ENCODE results near the gene RALGAPA2.

RALGAPA2 gene

DNA sequence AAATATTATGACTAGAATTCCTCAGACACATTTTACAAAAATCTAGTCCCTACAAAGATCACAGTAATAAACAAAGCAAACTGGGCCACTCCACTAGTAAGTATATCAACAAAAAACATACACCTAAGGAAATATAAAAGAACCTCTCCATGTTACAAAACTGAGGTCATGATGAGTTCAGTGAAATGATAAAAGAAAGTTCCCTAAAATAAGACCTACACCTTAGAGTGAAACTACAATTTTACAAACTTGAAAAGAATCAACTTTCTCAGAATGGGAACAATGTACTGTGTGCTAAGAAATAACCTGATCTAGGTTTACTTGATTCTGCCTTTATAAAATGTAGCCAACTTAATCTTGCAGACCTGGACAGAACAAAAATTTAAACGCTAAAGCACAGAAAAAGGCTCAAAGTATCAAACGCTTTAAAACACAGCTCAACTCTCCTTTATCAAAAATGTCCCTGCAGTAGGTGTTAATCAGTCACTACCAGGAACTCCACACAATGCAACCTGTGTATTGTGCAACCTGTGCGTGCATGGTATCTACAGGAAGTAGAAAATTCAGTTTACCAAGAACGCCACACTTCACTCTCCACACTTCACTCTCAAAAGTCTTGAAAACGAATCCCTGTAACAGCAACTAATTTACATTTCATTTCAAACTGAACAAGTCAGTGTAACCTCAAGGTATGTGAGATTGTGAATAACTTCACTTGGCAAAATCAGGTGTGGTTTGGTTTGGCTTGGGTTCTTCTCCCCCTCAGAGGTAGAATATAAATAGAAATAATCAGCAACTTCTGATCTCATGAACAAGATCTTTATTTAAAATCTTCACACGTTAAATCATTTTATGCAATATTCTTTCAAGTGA, 1.8 kb downstream of the RALGAPA2 start:
- peak overlapping the region; percentile 89 for H3K4me3 ChIP-seq (ENCODE audit: low read depth, low read length)

DNA sequence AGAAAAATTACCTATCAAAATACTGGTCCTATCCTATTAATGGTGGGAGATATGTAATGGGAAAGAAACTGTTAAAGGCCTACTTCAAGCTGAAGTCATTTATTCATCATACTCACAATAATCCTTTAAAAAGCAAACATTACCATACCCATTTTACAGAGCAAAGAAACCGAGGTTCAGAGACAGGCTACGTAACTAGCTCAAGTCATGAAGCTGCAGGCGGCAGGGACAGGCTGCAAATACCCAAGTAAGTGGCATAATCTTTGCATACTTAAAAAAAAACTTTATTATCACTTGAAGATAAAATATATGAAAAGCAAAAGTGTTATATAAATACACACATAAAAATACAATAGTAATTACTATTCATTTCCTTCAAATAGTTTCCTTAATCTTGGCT, 2.6 kb downstream of the RALGAPA2 start:
- H3K4me3 ChIP-seq (ENCODE audit: low read depth, low read length): no peak overlapping the region
- TF ChIP-seq, protein P1, sequence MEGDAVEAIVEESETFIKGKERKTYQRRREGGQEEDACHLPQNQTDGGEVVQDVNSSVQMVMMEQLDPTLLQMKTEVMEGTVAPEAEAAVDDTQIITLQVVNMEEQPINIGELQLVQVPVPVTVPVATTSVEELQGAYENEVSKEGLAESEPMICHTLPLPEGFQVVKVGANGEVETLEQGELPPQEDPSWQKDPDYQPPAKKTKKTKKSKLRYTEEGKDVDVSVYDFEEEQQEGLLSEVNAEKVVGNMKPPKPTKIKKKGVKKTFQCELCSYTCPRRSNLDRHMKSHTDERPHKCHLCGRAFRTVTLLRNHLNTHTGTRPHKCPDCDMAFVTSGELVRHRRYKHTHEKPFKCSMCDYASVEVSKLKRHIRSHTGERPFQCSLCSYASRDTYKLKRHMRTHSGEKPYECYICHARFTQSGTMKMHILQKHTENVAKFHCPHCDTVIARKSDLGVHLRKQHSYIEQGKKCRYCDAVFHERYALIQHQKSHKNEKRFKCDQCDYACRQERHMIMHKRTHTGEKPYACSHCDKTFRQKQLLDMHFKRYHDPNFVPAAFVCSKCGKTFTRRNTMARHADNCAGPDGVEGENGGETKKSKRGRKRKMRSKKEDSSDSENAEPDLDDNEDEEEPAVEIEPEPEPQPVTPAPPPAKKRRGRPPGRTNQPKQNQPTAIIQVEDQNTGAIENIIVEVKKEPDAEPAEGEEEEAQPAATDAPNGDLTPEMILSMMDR (IDR thresholded peaks at IDR 0.05; ENCODE audit: borderline replicate concordance, insufficient read depth, low read depth, low read length): no peak

More for the DNA sequence above, 1.8 kb downstream of the RALGAPA2 start:
- TF ChIP-seq, protein P1 (IDR thresholded peaks at IDR 0.05; ENCODE audit: borderline replicate concordance, insufficient read depth, low read depth, low read length): no peak

DNA sequence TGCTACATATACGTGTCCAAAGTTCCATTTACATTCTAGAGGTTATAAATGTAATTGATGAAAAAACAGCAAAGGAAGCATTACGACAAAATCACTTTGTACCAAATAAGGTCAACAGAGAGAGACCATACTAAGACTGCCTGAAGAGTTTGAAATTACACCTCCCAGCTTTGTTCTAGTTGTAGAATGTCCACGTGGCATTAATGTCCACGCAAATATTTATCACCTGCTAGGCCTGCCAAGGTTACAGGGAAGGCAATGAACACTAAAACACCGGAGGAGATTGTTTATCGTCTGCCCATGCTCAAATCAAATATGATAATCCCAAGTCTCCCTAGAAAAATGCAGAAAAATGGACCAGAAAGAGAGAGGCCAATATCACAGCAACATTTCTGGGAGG, 6.2 kb downstream of the RALGAPA2 start:
- no peak overlapping the region for H3K4me3 ChIP-seq (ENCODE audit: low read depth, low read length)
- TF ChIP-seq, protein P1 (IDR thresholded peaks at IDR 0.05; ENCODE audit: borderline replicate concordance, insufficient read depth, low read depth, low read length): no peak

- no peak overlapping the region for H3K4me3 ChIP-seq (ENCODE audit: low read depth, low read length)
Observed at GRCh38 chr20:20702330-20703245, 9.9 kb downstream of the RALGAPA2 start.

DNA sequence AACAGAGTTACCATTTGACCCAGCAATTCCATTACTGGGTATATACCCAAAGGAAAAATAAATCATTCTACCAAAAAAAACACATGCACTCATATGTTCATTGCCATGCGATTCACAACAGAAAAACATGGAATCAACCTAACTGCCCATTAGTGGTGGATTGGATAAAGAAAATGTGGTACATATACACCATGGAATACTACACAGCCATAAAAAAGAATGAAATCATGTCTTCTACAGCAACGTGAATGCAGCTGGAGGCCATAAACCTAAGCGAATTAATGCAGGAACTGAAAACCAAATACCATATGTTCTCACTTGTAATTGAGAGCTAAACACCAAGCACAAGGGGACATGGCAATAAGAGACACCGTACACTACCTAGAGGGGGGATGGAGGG, 12.5 kb downstream of the RALGAPA2 start:
- TF ChIP-seq, protein P1 (IDR thresholded peaks at IDR 0.05; ENCODE audit: borderline replicate concordance, insufficient read depth, low read depth, low read length): no peak
- H3K4me3 ChIP-seq (ENCODE audit: low read depth, low read length): no peak overlapping the region

More at GRCh38 chr20:20702330-20703245, 9.9 kb downstream of the RALGAPA2 start:
- TF ChIP-seq, protein P1 (IDR thresholded peaks at IDR 0.05; ENCODE audit: borderline replicate concordance, insufficient read depth, low read depth, low read length): no peak

DNA sequence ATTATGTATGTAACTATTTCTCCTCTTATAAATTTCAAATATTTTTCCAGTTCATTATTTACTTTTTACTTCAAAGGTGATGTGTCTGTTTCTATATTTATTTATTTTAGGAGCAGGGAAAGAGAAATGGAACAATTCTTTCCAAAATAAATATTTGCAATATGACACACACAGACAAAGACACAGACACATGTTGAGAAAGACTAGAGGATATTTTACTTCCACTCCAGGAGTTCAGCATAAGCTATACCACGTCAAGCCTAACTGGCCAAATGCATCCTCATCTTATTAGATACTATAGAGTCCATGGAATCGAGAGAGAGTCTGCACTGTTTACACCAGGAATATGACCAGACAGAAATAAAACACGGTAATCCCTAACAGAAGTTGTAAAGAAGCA, 13.3 kb downstream of the RALGAPA2 start:
- TF ChIP-seq, protein P1 (IDR thresholded peaks at IDR 0.05; ENCODE audit: borderline replicate concordance, insufficient read depth, low read depth, low read length): no peak
- H3K4me3 ChIP-seq (ENCODE audit: low read depth, low read length): no peak overlapping the region
